HG02938 (cell line): ENCODE data around the gene OR2B6.
"Not testable (repeated sequence)": the region's sequence is repeated elsewhere in the genome, so short reads cannot be mapped to it uniquely, and the experiment has no call there.

Experiments used
- ATAC-seq: cut with Tn5 transposase; IDR thresholded peaks from one replicate; pipeline ENCODE4 v1.9.1; 2021; ENCODE audit warnings: mild to moderate bottlenecking, moderate library complexity; ENCODE audit not compliant: unreplicated experiment

The OR2B6 gene

DNA sequence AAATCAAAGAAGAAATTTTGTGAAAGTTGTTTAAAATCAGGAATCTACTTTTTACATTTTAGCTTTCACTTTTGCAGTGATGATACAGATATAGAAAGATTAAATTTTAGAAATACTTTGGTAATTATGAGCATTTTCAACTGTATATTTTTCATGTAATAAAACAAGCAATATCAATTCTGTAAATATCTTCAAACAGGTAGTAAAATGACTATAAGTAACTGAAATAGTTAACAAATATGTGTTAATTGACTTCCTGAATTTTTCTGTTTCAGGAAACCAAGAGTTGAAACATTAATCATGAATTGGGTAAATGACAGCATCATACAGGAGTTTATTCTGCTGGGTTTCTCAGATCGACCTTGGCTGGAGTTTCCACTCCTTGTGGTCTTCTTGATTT is at the start of gene OR2B6:
Gene OR2B6 (plus strand): TSS at position 301 of the 400 bp plus-strand sequence. CDS start 0 bp downstream, at position 301.
- ATAC-seq = no peak

DNA sequence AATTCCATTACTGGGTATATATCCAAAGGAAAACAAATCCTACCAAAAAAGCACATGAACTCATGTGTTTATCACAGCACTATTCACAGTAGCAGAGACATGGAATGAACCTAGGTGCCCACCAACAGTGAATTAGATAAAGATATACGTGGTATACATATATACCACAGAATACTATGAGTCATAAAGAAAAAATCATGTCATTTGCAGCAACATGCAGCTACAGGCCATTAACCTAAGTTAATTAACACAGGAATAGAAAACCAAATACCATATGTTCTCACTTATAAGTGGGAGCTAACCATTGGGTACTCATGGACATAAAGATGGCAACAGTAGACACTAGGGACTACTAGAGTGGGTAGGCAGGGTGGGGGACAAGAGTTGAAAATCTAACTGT is 49.0 kb upstream of the OR2B6 start:
- ATAC-seq = no peak

DNA sequence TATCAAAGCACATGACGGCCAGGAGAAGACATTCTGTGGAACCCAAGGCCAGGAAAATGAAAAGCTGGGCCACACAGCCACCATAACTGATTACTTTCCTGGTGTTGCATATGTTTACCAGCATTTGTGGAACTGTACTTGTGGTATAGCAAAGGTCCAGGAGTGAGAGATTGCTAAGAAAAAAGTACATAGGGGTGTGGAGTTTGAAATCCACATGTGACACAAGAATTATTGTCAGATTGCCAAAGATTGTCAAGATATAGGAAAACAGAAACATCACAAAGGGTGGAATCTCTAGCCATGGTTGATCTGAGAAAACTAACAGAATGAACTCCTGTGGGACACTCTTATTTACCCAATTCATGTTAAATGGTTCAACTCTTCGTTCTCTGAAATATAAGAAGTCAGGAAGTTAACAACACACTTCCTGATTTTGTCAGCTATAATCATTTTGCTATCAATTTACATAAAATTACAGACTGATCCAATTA is 45.0 kb upstream of the OR2B6 start, which contains the start of gene OR2B2:
Gene OR2B2 (minus strand): TSS at position 441 of the 491 bp plus-strand sequence. CDS start 77 bp downstream, at position 364.
- no peak for ATAC-seq

DNA sequence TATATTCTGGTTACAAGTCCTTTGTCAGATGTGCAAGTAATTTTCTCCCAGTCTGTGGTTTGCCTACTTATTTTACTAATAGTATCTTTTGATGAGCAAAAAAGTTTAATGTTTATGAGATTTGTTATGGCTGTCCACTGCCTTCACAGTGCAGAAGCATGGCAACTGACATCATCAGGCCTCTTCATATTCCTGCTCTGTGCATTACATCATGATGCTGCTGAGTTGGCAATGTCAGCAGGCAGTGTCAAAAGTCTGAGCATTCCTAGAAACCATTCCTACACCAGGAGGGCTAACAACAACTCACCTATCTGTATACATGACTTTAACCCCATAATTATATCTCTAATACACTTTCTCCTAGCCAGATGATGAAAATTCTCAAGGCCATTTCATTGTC is 34.1 kb upstream of the OR2B6 start:
- no peak for ATAC-seq

DNA sequence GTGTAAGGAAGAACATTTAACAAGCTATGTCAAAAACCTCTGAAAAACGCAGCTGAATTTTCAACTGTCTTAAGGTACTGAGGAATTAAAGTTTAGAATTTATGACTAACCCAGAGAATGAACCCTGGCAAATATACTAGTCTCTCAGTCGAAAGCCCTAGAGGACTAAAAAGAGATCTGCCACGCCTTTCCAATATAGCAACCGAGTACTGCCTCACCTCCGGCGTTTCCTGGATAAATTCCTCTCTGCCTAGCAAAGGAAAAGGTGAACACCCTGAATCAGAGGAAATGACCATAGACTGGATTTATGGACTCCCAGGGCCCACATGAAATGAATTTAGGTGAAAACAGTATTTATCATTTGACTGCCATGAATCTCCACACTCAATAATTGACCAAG is 32.9 kb upstream of the OR2B6 start:
- no peak for ATAC-seq

DNA sequence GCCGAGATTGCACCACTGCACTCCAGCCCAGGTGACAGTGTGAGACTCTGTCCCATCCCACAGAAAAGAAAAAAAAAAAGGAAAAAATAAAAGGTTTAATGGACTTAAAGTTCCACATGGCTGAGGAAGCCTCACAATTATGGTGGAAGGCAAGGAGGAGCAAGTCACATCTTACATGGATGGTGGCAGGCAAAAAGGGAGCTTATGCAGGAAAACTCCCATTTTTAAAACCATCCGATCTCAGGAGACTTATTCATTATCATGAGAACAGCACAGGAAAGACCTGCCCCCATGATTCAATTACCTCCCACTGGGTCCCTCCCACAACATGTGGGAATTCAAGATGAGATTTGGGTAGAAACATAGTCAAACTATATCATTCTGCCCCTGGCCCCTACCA is 29.0 kb upstream of the OR2B6 start:
- ATAC-seq = not testable (repeated sequence)

DNA sequence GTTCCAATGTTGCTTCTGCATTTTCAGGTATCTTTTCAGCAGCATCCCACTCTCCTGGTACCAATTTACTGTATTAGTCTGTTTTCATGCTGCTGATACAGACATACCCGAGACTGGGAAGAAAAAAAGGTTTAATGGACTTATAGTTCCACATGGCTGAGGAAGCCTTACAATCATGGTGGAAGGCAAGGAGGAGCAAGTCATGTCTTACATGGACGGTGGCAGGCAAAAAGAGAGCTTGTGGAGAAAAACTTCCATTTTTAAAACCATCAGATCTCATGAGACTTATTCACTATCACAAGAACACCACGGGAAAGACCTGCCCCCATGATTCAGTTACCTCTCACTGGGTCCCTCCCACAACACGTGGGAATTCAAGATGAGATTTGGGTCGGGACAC is 27.1 kb upstream of the OR2B6 start:
- ATAC-seq = not testable (repeated sequence)

DNA sequence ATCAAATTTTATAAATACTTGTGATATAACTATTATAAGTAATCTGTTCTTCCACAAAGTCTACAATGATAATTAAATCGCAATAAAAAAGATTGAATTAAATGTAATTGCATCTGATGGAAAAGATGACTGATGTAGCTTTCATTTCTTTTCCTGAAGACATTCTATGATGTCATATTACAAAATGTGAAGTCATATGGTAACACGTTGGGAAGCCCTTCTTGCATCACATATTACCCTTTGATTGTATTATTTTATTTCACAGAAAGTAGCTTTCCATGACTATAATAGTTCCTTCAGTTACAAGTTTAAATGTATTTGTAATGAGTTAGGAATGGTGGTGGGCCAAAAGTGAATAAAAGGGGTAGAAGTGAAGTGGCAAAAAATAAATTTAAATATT is 25.8 kb upstream of the OR2B6 start:
- no peak for ATAC-seq

DNA sequence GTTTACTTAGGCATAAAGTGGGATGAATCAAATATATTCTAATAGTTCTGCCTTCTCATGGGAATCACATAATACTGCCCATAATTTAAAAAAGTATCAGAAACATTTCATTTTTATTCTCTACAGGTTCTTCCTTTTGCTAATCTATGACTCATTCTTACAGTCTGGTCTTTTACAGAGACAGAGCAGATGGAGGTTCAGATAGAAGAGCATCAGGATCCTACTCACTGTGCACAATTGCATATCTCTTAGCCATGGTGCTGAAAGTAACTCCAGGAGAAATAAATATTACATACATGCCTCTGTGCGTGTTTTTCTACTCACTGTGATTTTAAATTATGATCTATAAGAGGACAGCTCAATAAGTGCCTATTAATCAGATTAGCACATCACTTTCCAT is 16.3 kb upstream of the OR2B6 start:
- no peak for ATAC-seq

DNA sequence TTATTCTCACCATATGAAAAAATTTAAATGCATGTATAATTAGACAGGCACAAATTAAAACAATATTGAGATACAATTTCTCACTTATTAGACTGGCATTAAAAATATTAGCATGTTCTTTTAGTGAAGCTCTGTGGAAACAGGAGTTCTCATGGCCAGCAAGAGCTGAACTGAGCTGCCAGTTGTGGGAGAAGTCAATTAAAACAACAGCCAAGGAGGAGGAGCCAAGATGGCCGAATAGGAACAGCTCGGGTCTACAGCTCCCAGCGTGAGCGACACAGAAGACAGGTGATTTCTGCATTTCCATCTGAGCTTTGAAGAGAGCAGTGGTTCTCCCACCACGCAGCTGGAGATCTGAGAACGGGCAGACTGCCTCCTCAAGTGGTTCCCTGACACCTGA is 14.0 kb upstream of the OR2B6 start:
- not testable (repeated sequence) for ATAC-seq

DNA sequence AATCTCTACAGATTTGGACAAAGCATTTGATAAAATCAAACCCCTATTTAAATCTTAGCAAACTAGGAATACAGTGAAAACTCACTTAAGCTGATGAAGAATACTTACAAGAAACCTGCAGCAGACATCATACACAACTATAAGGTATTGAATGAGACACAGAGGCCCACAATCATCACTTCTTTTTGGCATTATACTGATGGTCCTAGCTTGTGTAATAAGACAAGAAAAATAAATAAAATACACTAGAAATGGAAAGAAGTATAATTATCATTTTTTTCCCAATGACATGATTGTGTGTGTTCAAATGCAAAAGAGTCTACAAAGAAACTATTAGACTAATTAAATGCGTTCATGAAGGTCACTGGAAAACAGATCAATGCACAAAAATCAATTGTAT is 8.8 kb upstream of the OR2B6 start:
- ATAC-seq = no peak

DNA sequence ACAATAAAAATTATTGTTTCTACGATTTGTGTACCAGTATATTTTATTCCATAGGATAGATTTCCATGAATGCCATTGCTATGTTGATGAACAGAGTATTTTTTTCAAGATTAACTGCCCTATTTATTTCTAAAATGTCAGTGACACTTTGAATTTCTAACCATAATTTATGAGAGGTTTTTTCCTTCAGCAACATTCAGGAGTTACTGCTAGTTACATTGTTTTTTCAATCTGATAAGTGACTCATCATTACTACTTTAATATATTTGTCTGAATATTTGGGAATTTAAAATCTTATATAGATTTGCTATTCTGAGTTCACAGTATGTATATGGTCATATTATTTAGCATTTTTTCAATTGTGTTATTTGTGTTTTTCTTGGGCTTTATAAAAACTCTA is 6.0 kb upstream of the OR2B6 start:
- no peak for ATAC-seq

DNA sequence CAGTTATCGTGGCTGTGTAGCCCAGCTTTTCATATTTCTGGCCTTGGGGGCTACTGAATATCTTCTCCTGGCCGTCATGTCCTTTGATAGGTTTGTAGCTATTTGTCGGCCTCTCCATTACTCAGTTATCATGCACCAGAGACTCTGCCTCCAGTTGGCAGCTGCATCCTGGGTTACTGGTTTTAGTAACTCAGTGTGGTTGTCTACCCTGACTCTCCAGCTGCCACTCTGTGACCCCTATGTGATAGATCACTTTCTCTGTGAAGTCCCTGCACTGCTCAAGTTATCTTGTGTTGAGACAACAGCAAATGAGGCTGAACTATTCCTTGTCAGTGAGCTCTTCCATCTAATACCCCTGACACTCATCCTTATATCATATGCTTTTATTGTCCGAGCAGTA is 475 bp downstream of the OR2B6 start:
- ATAC-seq = no peak

DNA sequence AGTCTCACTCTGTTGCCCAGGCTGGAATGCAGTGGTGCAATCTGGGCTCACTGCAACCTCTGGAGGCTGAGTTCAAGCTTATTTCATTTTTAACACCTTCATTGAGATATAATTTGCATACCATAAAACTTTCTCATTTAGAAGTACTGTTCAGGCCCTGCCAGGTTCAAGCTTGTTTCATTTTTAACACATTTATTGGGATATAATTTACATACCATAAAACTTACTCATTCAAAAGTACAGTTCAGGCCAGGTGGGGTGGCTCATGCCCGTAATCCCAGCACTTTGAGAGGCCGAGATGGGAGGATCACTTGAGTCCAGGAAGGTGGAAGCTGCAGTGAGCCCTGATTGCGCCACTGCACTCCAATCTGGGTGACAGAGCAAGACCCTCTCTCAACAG is 5.5 kb downstream of the OR2B6 start:
- ATAC-seq = no peak

DNA sequence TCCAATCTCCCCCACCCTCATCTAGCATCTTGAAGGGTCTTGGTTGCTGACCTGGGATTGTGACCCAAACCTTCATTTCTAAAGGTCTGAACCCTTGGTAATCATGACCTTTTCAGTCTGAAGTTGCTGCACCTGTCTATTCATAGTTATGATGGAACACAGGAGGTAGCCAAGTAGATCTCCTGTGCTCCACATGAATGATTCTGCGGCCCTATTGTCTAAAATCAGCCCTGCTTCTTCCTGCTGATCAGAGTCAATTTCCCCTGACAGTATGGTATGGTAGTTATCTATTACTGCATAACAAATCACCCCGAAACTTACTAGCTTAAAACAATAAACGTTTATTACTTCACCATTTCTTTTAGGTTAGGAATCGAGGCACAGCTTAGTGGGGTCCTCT is 9.0 kb downstream of the OR2B6 start:
- ATAC-seq = no peak

DNA sequence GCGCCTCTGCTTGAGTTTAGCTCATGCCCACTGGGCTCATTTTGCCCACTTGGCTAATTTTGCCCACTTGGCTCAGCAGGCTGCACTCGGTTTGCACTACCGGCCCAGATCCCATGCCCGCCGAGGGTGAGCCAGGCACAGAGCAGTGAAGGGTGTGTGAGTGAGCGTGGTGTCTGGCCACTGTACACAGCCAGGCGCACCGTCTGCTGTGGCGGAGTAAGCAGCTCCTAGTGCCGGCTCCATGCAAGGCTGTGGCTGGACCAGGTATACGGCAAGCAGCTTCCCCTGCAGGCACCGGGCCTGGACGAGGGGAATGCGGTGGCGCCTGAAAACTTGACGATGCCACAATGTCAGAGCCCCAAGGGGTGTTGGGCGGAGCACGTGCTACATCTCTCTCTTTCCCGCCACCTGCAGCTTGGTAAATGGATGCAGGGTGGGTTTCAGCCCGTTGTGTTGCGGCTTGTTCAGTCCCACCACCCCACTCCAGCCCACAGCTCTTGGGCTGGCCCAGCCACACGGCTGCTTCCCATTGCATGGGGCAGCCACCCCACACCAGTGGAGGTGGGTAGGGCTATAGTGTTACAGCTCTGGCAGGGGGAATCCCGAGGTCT is 9.9 kb downstream of the OR2B6 start:
- no peak for ATAC-seq

DNA sequence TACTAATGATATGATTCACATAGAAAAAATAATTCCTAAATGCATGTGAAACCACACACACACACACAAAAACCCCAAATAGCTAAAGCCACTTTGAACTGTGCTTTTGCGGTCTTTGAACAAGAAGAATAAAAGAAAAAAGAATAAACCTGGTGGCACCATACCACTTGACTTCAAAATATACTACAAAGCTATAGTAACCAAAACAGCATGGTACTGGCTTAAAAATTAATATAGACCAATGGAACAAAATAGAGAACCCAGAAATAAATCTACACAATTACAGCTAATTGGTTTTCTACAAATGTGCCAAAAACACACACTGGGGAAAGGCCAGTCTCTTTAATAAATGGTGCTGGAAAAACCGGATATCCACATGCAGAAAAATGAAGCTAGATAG is 13.4 kb downstream of the OR2B6 start:
- ATAC-seq = no peak

DNA sequence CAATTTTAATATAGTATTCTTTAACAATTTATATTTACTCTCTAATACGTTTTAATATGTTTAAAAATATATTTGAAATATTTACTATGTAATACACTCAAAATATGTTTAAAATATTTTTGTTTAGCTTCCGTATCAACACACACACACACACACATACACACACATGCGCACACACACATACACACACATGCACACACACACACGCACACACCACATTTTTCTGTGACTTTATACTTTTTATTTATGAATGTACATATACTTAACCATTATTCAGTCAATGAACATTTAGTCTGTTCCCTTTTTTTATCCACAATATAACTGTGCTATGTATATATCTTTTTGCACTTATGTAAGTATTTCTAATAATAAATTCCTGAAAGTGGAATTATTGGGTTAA is 15.7 kb downstream of the OR2B6 start:
- ATAC-seq = no peak

DNA sequence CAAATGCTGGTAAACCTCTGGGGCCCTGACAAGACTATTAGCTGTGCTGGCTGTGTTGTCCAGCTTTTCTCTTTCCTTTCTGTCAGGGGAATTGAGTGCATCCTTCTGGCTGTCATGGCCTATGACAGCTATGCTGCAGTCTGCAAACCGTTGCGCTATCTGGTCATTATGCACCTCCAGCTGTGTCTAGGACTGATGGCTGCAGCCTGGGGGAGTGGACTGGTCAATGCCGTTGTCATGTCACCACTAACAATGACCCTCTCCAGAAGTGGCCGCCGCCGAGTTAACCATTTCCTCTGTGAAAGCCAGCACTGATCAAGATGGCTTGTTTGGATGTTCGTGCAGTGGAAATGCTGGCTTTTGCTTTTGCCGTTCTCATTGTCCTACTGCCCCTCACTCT is 20.3 kb downstream of the OR2B6 start:
- ATAC-seq = no peak

DNA sequence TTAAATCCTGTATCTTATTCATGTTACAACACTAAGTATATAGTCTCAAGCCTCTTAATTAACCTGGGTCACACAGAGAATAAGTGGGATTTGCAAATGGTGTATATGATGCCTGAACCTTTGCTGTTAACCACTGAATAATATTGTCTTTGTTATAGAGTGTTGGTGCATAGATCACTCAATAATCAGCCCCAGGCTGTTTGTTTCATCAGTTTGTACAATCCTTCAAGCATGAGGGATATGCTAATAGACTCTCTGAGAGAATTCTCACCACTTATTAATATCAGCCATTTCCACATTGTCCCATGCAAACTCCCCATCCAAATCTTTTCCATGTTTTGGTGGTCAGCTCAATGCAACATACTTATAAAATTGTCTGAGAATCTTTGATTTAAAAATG is 21.7 kb downstream of the OR2B6 start:
- no peak for ATAC-seq

DNA sequence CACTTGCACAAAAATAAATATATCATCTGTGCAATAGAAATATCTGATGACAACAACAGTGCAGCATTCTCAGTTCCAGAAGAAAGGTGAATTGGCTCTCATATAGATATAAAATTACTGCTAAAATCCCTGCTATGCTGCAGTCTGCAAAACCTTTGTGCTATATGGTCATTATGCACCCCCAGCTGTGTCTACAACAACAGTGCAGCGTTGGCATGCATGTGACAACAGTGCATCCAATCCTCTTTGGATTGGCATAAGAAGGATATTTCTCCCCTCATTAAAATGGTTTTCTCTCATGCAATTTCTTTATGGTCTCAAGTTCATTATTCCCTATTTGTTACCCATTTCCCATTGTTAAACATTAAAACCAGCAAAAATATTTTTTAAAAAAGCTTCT is 23.1 kb downstream of the OR2B6 start:
- ATAC-seq = no peak

DNA sequence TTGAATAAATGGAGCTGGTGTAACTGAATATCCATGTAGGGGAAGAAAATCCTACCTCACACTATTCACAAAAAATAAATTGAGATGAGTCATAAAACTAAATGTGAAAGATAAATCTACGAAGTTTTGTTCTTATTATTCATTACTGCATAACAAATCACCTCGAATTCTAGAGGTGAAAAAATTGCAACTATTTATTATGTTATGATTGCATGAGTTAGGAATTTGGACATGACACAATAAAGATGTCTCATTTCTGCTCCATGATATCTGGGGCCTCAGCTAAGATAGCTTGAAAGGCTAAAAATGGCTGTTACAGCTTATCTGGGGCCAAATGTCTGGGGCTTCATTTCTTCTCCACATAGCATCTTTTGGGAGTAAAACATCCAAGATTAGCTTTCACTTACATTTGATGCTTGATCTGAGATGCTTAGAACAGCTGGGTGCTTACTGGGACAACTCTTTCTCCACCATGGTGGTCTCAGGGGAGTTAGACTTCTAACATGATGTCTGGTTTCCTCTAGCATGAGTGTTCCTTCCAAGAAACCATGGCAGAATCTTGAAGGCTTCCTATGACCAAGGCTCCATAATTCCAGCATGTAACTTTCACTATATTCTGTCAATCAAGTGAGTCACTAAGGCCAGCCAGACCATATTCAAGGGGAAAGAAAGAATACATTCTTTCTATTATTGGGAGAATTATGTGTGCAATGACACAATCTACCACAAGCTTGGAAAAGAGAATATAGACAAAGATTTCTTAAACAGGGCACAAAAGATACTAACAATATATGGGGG is 30.1 kb downstream of the OR2B6 start:
- ATAC-seq = no peak
